Measurements from ENCODE around the gene RAB4B. TPM values are rescaled to one million over a fixed set of nuclear protein-coding genes. Genes with fewer than 3 reads are reported as not detected.
"Not testable (repeated sequence)": the region's sequence is repeated elsewhere in the genome, so short reads cannot be mapped to it uniquely, and the experiment has no call there.

The RAB4B gene
- total and polyA plus RNA-seq, 2 experiments from 2014 or later = 27.4 to 29.0 TPM

DNA sequence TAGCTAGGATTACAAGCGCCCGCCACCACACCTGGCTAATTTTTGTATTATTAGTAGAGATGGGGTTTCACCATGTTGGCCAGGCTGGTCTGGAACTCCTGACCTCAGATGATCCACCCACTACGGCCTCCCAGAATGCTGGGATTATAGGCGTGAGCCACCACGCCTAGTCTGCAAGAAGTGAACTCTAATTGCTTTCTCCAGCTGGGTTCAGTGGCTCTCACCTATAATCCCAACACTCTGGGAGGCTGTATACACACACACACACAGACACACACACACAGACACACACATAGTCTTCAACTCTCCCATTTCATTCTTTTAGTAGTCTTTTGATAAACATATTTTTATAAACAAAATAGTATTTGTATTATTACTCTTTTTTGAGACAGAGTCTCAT, 48.0 kb upstream of the RAB4B start:
- not testable (repeated sequence) for H3K4me1 Mint-ChIP-seq; H4K20me1 ChIP-seq (replicated peaks; ENCODE audit: insufficient read depth); ATAC-seq

DNA sequence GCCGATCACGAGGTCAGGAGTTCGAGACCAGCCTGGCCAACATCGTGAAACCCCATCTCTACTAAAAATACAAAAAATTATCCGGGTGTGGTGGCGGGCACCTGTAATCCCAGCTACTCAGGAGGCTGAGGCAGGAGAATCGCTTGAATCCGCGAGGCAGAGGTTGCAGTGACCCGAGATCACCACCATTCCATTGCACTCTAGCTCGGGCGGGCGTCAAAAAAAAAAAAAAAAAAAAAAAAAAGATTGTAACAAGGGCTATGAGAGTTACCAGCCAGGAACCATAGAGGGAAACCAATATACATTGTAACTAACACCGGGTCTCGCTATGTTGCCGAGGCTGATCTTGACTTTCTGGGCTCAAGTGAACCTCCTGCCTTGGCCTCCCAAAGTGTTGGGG, 45.7 kb upstream of the RAB4B start:
- H3F3A ChIP-seq (replicated peaks; ENCODE audit: low read depth); DNase-seq (ENCODE audit: low spot score); H2AFZ ChIP-seq; H3K9me3 Mint-ChIP-seq; H3K27me3 ChIP-seq (ENCODE audit: insufficient read depth); H3K4me2 ChIP-seq; H3K4me3 ChIP-seq; H3K27ac ChIP-seq (ENCODE audit: low read depth); H3K4me3 Mint-ChIP-seq; H3K27ac Mint-ChIP-seq; ATAC-seq; H3K4me1 ChIP-seq (ENCODE audit: insufficient read depth); H4K20me1 ChIP-seq (replicated peaks; ENCODE audit: insufficient read depth); H3K4me1 Mint-ChIP-seq; H3K9me2 ChIP-seq (ENCODE audit: insufficient read depth); H3K27me3 Mint-ChIP-seq (ENCODE audit: insufficient read depth, low read depth, poor library complexity); H3K79me2 ChIP-seq (replicated peaks; ENCODE audit: insufficient read depth): not testable (repeated sequence)
- peaks cover 15% of the 10 kb centered on the region for H3K36me3 ChIP-seq (ENCODE audit: insufficient read depth)
- peaks cover 53% of the 10 kb centered on the region for H3K36me3 Mint-ChIP-seq (ENCODE audit: low read depth)

More for the DNA sequence above, 48.0 kb upstream of the RAB4B start:
- not testable (repeated sequence) for H3K9me2 ChIP-seq (ENCODE audit: insufficient read depth); H3K27ac Mint-ChIP-seq; H3K27ac ChIP-seq (ENCODE audit: low read depth); H3K27me3 Mint-ChIP-seq (ENCODE audit: insufficient read depth, low read depth, poor library complexity); H3K4me3 Mint-ChIP-seq; H3K79me2 ChIP-seq (replicated peaks; ENCODE audit: insufficient read depth); H3K4me1 ChIP-seq (ENCODE audit: insufficient read depth); H3K27me3 ChIP-seq (ENCODE audit: insufficient read depth); H2AFZ ChIP-seq; H3K4me3 ChIP-seq; DNase-seq (ENCODE audit: low spot score); H3K9me3 Mint-ChIP-seq; H3K4me2 ChIP-seq; H3F3A ChIP-seq (replicated peaks; ENCODE audit: low read depth)
- H3K36me3 Mint-ChIP-seq (ENCODE audit: low read depth) = peaks cover 45% of the 10 kb centered on the region
- H3K36me3 ChIP-seq (ENCODE audit: insufficient read depth) = peaks cover 15% of the 10 kb centered on the region

DNA sequence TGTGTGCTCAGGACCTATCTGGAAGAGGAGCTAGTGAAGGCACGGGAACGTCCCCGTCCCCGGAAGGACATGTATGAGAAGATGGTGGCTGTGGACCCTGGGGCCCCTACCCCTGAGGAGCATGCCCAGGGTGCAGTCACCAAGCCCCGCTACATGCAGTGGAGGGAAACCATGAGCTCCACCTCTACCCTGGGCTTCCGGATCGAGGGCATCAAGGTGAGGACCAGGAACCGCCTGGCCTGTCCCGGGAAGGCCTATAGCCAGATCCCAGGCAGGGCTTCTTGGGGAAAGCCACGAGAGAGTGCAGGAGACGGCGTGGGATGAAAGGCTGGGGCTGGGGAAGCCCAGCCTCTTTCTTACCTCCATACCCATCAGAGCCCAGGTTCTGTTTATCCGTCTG, 44.9 kb upstream of the RAB4B start:
- no peaks in the 10 kb centered on the region for H3K4me1 Mint-ChIP-seq
- peaks cover 4% of the 10 kb centered on the region for H3K27me3 Mint-ChIP-seq (ENCODE audit: insufficient read depth, low read depth, poor library complexity)
- TF ChIP-seq, protein P1, sequence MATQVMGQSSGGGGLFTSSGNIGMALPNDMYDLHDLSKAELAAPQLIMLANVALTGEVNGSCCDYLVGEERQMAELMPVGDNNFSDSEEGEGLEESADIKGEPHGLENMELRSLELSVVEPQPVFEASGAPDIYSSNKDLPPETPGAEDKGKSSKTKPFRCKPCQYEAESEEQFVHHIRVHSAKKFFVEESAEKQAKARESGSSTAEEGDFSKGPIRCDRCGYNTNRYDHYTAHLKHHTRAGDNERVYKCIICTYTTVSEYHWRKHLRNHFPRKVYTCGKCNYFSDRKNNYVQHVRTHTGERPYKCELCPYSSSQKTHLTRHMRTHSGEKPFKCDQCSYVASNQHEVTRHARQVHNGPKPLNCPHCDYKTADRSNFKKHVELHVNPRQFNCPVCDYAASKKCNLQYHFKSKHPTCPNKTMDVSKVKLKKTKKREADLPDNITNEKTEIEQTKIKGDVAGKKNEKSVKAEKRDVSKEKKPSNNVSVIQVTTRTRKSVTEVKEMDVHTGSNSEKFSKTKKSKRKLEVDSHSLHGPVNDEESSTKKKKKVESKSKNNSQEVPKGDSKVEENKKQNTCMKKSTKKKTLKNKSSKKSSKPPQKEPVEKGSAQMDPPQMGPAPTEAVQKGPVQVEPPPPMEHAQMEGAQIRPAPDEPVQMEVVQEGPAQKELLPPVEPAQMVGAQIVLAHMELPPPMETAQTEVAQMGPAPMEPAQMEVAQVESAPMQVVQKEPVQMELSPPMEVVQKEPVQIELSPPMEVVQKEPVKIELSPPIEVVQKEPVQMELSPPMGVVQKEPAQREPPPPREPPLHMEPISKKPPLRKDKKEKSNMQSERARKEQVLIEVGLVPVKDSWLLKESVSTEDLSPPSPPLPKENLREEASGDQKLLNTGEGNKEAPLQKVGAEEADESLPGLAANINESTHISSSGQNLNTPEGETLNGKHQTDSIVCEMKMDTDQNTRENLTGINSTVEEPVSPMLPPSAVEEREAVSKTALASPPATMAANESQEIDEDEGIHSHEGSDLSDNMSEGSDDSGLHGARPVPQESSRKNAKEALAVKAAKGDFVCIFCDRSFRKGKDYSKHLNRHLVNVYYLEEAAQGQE (IDR thresholded peaks at IDR 0.05; ENCODE audit: unreplicated experiment) = no peak
- TF ChIP-seq POLR2AphosphoS5 (IDR thresholded peaks at IDR 0.05; ENCODE audit: low read depth) (no peak), JUNB (IDR thresholded peaks at IDR 0.05; ENCODE audit: unreplicated experiment) (no peak), ZNF331 (CRISPR knock-in tag; IDR thresholded peaks at IDR 0.05; ENCODE audit: low read depth) (no peak)
- TF ChIP-seq, protein P2, sequence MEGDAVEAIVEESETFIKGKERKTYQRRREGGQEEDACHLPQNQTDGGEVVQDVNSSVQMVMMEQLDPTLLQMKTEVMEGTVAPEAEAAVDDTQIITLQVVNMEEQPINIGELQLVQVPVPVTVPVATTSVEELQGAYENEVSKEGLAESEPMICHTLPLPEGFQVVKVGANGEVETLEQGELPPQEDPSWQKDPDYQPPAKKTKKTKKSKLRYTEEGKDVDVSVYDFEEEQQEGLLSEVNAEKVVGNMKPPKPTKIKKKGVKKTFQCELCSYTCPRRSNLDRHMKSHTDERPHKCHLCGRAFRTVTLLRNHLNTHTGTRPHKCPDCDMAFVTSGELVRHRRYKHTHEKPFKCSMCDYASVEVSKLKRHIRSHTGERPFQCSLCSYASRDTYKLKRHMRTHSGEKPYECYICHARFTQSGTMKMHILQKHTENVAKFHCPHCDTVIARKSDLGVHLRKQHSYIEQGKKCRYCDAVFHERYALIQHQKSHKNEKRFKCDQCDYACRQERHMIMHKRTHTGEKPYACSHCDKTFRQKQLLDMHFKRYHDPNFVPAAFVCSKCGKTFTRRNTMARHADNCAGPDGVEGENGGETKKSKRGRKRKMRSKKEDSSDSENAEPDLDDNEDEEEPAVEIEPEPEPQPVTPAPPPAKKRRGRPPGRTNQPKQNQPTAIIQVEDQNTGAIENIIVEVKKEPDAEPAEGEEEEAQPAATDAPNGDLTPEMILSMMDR (conservative IDR thresholded peaks at IDR 0.05; ENCODE audit: low read depth in 2 of 2) = no peak
- TF ChIP-seq, protein P3, sequence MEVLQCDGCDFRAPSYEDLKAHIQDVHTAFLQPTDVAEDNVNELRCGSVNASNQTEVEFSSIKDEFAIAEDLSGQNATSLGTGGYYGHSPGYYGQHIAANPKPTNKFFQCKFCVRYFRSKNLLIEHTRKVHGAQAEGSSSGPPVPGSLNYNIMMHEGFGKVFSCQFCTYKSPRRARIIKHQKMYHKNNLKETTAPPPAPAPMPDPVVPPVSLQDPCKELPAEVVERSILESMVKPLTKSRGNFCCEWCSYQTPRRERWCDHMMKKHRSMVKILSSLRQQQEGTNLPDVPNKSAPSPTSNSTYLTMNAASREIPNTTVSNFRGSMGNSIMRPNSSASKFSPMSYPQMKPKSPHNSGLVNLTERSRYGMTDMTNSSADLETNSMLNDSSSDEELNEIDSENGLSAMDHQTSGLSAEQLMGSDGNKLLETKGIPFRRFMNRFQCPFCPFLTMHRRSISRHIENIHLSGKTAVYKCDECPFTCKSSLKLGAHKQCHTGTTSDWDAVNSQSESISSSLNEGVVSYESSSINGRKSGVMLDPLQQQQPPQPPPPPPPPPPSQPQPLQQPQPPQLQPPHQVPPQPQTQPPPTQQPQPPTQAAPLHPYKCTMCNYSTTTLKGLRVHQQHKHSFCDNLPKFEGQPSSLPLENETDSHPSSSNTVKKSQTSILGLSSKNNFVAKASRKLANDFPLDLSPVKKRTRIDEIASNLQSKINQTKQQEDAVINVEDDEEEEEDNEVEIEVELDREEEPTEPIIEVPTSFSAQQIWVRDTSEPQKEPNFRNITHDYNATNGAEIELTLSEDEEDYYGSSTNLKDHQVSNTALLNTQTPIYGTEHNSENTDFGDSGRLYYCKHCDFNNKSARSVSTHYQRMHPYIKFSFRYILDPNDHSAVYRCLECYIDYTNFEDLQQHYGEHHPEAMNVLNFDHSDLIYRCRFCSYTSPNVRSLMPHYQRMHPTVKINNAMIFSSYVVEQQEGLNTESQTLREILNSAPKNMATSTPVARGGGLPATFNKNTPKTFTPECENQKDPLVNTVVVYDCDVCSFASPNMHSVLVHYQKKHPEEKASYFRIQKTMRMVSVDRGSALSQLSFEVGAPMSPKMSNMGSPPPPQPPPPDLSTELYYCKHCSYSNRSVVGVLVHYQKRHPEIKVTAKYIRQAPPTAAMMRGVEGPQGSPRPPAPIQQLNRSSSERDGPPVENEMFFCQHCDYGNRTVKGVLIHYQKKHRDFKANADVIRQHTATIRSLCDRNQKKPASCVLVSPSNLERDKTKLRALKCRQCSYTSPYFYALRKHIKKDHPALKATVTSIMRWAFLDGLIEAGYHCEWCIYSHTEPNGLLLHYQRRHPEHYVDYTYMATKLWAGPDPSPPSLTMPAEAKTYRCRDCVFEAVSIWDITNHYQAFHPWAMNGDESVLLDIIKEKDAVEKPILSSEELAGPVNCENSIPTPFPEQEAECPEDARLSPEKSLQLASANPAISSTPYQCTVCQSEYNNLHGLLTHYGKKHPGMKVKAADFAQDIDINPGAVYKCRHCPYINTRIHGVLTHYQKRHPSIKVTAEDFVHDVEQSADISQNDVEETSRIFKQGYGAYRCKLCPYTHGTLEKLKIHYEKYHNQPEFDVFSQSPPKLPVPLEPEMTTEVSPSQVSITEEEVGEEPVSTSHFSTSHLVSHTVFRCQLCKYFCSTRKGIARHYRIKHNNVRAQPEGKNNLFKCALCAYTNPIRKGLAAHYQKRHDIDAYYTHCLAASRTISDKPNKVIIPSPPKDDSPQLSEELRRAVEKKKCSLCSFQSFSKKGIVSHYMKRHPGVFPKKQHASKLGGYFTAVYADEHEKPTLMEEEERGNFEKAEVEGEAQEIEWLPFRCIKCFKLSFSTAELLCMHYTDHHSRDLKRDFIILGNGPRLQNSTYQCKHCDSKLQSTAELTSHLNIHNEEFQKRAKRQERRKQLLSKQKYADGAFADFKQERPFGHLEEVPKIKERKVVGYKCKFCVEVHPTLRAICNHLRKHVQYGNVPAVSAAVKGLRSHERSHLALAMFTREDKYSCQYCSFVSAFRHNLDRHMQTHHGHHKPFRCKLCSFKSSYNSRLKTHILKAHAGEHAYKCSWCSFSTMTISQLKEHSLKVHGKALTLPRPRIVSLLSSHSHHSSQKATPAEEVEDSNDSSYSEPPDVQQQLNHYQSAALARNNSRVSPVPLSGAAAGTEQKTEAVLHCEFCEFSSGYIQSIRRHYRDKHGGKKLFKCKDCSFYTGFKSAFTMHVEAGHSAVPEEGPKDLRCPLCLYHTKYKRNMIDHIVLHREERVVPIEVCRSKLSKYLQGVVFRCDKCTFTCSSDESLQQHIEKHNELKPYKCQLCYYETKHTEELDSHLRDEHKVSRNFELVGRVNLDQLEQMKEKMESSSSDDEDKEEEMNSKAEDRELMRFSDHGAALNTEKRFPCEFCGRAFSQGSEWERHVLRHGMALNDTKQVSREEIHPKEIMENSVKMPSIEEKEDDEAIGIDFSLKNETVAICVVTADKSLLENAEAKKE (CRISPR knock-in tag; IDR thresholded peaks at IDR 0.05) = no peak

More for the DNA sequence above, 44.9 kb upstream of the RAB4B start:
- H3K79me2 ChIP-seq (replicated peaks; ENCODE audit: insufficient read depth) = no peaks in the 10 kb centered on the region
- ATAC-seq (no peak), DNase-seq (ENCODE audit: low spot score) (no peak)
- H3K27ac Mint-ChIP-seq = no peak overlapping the region
- H3K27me3 ChIP-seq (ENCODE audit: insufficient read depth) = no peaks in the 10 kb centered on the region
- H3K9me3 Mint-ChIP-seq = no peaks in the 10 kb centered on the region
- H3F3A ChIP-seq (replicated peaks; ENCODE audit: low read depth) = no peaks in the 10 kb centered on the region
- H3K36me3 ChIP-seq (ENCODE audit: insufficient read depth) = peaks cover 15% of the 10 kb centered on the region
- no peak overlapping the region for H3K4me3 ChIP-seq
- no peak overlapping the region for H3K4me3 Mint-ChIP-seq
- H3K4me2 ChIP-seq = no peak overlapping the region
- H2AFZ ChIP-seq = no peak overlapping the region
- H4K20me1 ChIP-seq (replicated peaks; ENCODE audit: insufficient read depth) = no peaks in the 10 kb centered on the region; the same call in 1 of the 2 replicates
- H3K4me1 ChIP-seq (ENCODE audit: insufficient read depth) = no peaks in the 10 kb centered on the region
- H3K9me2 ChIP-seq (ENCODE audit: insufficient read depth) = no peaks in the 10 kb centered on the region
- H3K27ac ChIP-seq (ENCODE audit: low read depth) = no peak overlapping the region
- H3K36me3 Mint-ChIP-seq (ENCODE audit: low read depth) = peaks cover 52% of the 10 kb centered on the region
